Measurements from ENCODE around the gene ANKIB1. TPM values are rescaled to one million over a fixed set of nuclear protein-coding genes. Genes with fewer than 3 reads are reported as not detected.

ANKIB1 gene
- total and polyA plus RNA-seq, 10 donors, result 9.0 to 75.3 (median 44.5) TPM

- WGBS, 5 donors, result 87 to 94% (median 92%) methylated on average over 2 of the region's 2 CpGs
- no peaks in the 10 kb centered on the region for H3K4me1 ChIP-seq
- H3K9me3 ChIP-seq, result peaks cover 0 to 15% (median 9%) of the 10 kb centered on the region in 8 donors
- TF ChIP-seq POLR2A (IDR thresholded peaks at IDR 0.05), result no peak
- TF ChIP-seq POLR2AphosphoS5 (IDR thresholded peaks at IDR 0.05), result no peak
- no peak for TF ChIP-seq CTCF (IDR thresholded peaks at IDR 0.05 in 8 of 11, conservative IDR thresholded peaks at IDR 0.05 in 3 of 11)
- H3K27me3 ChIP-seq (replicated peaks in 1 of 7), result no peaks in the 10 kb centered on the region
- no peak overlapping the region for H3K27ac ChIP-seq
- H3K36me3 ChIP-seq, result peaks cover 0 to 32% (median 1%) of the 10 kb centered on the region in 6 donors
- H3K4me3 ChIP-seq, result no peak overlapping the region
- intact Hi-C loops (cut with DNase I; ENCODE audit: low total_unique reads), result no loop called here
- DNase-seq, result no peak
Observed at GRCh38 chr7:92336662-92337340, 91.0 kb downstream of the ANKIB1 start.

- no peaks in the 10 kb centered on the region for H3K27me3 ChIP-seq (replicated peaks in 1 of 7)
- DNase-seq, result no peak
- H3K4me1 ChIP-seq, result no peaks in the 10 kb centered on the region
- H3K4me3 ChIP-seq, result no peak overlapping the region
- 95 to 100% (median 97%) methylated on average over 1 of the region's 1 CpG for WGBS, 5 donors
- TF ChIP-seq POLR2AphosphoS5 (IDR thresholded peaks at IDR 0.05) (no peak), POLR2A (IDR thresholded peaks at IDR 0.05) (no peak), CTCF (IDR thresholded peaks at IDR 0.05 in 8 of 11, conservative IDR thresholded peaks at IDR 0.05 in 3 of 11) (no peak)
- peaks cover 0 to 11% (median 7%) of the 10 kb centered on the region in 8 donors for H3K9me3 ChIP-seq
- no peak overlapping the region for H3K27ac ChIP-seq
- H3K36me3 ChIP-seq, result peaks cover 0 to 35% (median 7%) of the 10 kb centered on the region in 6 donors
- intact Hi-C loops (cut with DNase I; ENCODE audit: low total_unique reads), result no loop called here
Observed at GRCh38 chr7:92340016-92340415, 94.2 kb downstream of the ANKIB1 start.

GRCh38 chr7:92343714-92344113, 97.9 kb downstream of the ANKIB1 start:
- no peak overlapping the region for H3K27ac ChIP-seq
- 93 to 98% (median 95%) methylated on average over 3 of the region's 3 CpGs for WGBS, 5 donors
- H3K9me3 ChIP-seq, result no peaks in the 10 kb centered on the region

More at GRCh38 chr7:92343714-92344113, 97.9 kb downstream of the ANKIB1 start:
- intact Hi-C loops (cut with DNase I; ENCODE audit: low total_unique reads), result no loop called here
- H3K4me3 ChIP-seq, result no peak overlapping the region
- H3K4me1 ChIP-seq, result no peaks in the 10 kb centered on the region
- no peak for DNase-seq
- TF ChIP-seq POLR2AphosphoS5 (IDR thresholded peaks at IDR 0.05) (no peak), POLR2A (IDR thresholded peaks at IDR 0.05) (no peak), CTCF (IDR thresholded peaks at IDR 0.05 in 8 of 11, conservative IDR thresholded peaks at IDR 0.05 in 3 of 11) (no peak)
- H3K27me3 ChIP-seq (replicated peaks in 1 of 7), result no peaks in the 10 kb centered on the region
- peaks cover 0 to 63% (median 21%) of the 10 kb centered on the region in 6 donors for H3K36me3 ChIP-seq
